H1 (cell line): ENCODE measurements around the gene POU5F1. TPM values are rescaled to one million over a fixed set of nuclear protein-coding genes. Genes with fewer than 3 reads are reported as not detected.

Experiments
- EP300 ChIP-seq, 2 experiments: IDR thresholded peaks; 1 replicate in 1 of 2; 2 replicates in 1 of 2; pipeline ENCODE4 v1.6.1; 2011 to 2012; ENCODE audit warnings: low read depth in 2 of 2, low read length in 2 of 2, mild to moderate bottlenecking in 2 of 2, borderline replicate concordance in 1 of 2, inconsistent platforms in 1 of 2, moderate library complexity in 1 of 2
- polyA plus RNA-seq, 7 experiments: library from polyadenylated mRNA; depleted of rRNA in 3 of 7; stranded (reverse) in 5 of 7; unstranded in 2 of 7; fragments of >200 nt in 5 of 7; fragments of 200-250 nt in 2 of 7; gene quantifications; 1 replicate in 5 of 7; 2 replicates in 1 of 7; 4 replicates in 1 of 7; pipeline versions ENCODE4 v1.2.1 to v1.2.3, GENCODE V29; 2011 to 2013; ENCODE audit warnings: missing spikeins in 2 of 7, mixed read lengths in 2 of 7
- total RNA-seq: library from RNA; stranded (reverse); fragmentation: NEBNext Ultra II Directional; extraction: Animal tissue kit (Norgen Biotek cat#: 25700); gene quantifications from 2 replicates; pipeline ENCODE4 v1.2.1, GENCODE V29; 2021

POU5F1 gene
- total and polyA plus RNA-seq, 2 of the 8 experiments (the other 6 are each of a cell fraction or from before 2014, with no cell fraction given): 2,437 to 2,526 TPM

DNA sequence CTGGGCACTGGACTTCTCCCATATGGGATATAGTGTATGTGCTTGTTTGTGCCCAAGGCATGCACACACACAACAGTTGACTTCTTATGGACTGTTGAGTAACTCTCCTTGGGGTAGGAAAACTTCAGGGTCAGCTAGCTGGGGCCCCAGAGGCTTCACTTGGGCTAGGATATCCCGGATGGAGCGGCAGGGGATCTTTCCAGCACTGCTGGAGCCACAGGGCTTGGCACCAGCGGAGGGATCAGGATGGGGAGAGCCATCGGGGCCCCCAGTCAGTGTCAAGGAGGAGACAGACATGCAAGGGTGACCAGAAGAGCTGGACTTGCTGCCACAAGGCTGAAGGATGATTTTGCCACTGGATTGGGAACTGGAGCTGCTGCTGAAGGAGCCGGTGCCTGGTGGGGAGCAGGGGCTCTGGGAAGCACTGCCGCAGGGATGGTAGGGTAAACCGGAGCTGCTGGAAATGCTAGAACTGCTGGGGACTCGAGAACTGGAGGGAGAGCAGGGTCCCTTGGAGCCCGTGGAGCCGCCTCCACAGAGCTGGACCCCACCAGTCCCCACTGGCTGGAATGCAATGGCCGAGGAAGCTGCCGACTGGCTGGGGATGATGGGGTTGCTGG, 54.4 kb downstream of the POU5F1 start (continued):
- TF ChIP-seq EP300 (IDR thresholded peaks at IDR 0.05; ENCODE audit: borderline replicate concordance in 1 of 2, low read depth in 2 of 2, low read length in 2 of 2): no peak
